Astrocyte of the spinal cord (primary cell): ENCODE measurements around the gene NADSYN1.

ENCODE experiments used
- DNase-seq: peaks from one replicate; pipeline ENCODE4 v3.0.0; 2011; ENCODE audit warnings: low read depth, low spot score
- H3K4me3 ChIP-seq: 2 replicates; pipeline ENCODE4 v1.5.1; 2011; ENCODE audit warnings: low read depth, mild to moderate bottlenecking, low read length, moderate library complexity
- in situ Hi-C: cut with HindIII; loops from 2 replicates; pipeline ENCODE4 v1.10.0; 2017; ENCODE audit warnings: low sequenced_read_pairs
- TF ChIP-seq, protein P1 (sequence below): IDR thresholded peaks from 2 replicates; pipeline ENCODE4 v1.5.1; 2012; ENCODE audit warnings: low read depth, mild to moderate bottlenecking, low read length, inconsistent platforms

The NADSYN1 gene

DNA sequence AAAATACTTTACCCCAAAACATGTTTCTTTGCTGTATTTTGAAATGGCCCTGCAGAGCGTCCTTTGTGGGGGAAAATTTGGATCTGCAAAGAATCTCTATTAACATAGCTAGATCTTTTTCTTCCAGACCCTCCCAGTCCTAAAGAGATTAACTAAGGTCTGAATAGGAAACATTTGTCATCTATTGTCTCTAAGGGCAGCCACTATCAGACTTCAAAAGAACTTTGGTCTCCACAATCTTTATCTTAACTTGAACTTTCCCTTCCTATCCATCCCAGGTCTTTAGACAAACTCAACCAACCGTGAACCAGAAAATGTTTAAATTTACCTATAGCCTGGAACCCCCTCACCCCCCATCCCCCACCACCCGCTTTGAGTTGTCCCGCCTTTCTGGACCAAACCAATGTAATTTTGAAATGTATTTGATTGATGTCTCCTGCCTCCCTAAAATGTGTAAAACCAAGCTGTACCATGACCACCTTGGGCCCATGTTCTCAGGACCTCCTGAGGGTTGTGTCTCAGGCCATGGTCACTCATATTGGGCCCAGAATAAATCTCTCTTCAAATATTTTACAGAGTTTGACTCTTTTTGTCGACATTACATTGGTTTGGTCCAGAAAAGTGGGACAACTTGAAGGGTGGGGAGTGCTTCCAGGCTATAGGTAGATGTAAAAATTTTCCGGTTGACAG, 91.7 kb downstream of the NADSYN1 start:
- TF ChIP-seq, protein P1, sequence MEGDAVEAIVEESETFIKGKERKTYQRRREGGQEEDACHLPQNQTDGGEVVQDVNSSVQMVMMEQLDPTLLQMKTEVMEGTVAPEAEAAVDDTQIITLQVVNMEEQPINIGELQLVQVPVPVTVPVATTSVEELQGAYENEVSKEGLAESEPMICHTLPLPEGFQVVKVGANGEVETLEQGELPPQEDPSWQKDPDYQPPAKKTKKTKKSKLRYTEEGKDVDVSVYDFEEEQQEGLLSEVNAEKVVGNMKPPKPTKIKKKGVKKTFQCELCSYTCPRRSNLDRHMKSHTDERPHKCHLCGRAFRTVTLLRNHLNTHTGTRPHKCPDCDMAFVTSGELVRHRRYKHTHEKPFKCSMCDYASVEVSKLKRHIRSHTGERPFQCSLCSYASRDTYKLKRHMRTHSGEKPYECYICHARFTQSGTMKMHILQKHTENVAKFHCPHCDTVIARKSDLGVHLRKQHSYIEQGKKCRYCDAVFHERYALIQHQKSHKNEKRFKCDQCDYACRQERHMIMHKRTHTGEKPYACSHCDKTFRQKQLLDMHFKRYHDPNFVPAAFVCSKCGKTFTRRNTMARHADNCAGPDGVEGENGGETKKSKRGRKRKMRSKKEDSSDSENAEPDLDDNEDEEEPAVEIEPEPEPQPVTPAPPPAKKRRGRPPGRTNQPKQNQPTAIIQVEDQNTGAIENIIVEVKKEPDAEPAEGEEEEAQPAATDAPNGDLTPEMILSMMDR: no peak
- in situ Hi-C loops: no loop called here
- no peak for DNase-seq
- H3K4me3 ChIP-seq: no peak overlapping the region

DNA sequence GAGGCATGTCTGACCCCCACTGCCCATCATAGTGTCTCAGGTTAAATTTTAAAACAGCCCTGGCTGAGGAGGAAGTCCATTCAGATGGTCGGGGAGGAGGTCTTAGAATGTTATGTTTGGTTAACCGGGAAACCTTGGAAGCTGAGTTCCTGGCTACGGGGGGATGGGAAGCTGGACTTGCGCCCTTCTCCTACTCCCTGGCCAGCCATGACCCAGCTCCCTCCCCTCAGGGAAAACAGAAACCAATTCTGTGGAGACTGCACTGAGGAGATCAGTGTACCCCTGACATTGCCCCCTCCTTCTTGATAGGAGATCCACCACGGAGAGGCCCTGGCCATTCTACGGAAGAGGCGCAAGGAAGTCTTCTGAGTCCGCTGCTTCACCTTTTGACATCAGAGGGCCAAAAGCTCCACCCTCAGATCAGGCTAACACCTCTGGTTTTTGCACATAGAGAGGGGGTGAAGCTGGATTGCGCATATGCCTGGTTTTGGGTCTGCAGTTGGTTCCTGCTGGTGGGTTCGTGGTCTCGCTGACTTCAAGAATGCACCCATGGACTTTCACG, 92.5 kb downstream of the NADSYN1 start:
- in situ Hi-C loops: no loop called here

DNA sequence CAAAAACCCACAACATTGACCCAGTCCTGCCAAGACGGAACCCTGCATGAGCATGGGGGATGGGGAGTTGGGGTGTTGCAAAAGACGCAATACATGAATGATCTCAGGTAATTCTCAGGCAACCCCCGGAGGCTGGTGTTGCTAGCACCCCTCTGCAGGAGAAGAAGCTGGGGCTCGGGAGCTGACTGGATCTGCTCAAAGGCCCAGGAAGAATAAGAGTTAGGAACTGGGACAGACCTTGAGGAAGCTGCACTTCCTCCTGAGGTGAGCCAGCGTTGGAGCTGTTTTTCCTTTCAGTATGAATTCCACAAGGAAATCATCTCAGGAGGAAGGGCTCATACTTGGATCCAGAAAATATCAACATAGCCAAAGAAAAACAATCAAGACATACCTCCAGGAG, 95.1 kb downstream of the NADSYN1 start, which contains the start of gene KRTAP5-9:
KRTAP5-9 (plus strand) TSS at position 301 of the 400 bp plus-strand sequence. CDS start 238 bp downstream, outside the sequence.
- DNase-seq: no peak
- no peak within 1 kb of the TSS for H3K4me3 ChIP-seq
- in situ Hi-C loops: no loop called here
- TF ChIP-seq, protein P1: no peak

More for the DNA sequence above, 92.5 kb downstream of the NADSYN1 start:
- TF ChIP-seq, protein P1: no peak
- DNase-seq: no peak
- H3K4me3 ChIP-seq: no peak overlapping the region

DNA sequence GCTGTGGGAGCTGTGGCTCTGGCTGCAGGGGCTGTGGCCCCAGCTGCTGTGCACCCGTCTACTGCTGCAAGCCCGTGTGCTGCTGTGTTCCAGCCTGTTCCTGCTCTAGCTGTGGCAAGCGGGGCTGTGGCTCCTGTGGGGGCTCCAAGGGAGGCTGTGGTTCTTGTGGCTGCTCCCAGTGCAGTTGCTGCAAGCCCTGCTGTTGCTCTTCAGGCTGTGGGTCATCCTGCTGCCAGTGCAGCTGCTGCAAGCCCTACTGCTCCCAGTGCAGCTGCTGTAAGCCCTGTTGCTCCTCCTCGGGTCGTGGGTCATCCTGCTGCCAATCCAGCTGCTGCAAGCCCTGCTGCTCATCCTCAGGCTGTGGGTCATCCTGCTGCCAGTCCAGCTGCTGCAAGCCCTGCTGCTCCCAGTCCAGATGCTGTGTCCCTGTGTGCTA, 95.7 kb downstream of the NADSYN1 start:
- TF ChIP-seq, protein P1: no peak
- DNase-seq: no peak
- in situ Hi-C loops: no loop called here
- H3K4me3 ChIP-seq: no peak overlapping the region
